GM18951 (cell line): Measurements from ENCODE around the gene GNAT3.

Experiments used
- POLR2A ChIP-seq: IDR thresholded peaks from 4 replicates; pipeline ENCODE4 v1.6.1; 2011; ENCODE audit warnings: mild to moderate bottlenecking; ENCODE audit not compliant: insufficient read length, insufficient read depth; ENCODE audit errors: extremely low read depth
- in situ Hi-C: fragments of 300-500 bp; cut with MboI; formaldehyde crosslinking; loops from one replicate; pipeline ENCODE4 v1.12.0; 2022; ENCODE audit warnings: low sequenced_read_pairs, mixed read lengths, inconsistent platforms; ENCODE audit not compliant: unreplicated experiment

Gene GNAT3

DNA sequence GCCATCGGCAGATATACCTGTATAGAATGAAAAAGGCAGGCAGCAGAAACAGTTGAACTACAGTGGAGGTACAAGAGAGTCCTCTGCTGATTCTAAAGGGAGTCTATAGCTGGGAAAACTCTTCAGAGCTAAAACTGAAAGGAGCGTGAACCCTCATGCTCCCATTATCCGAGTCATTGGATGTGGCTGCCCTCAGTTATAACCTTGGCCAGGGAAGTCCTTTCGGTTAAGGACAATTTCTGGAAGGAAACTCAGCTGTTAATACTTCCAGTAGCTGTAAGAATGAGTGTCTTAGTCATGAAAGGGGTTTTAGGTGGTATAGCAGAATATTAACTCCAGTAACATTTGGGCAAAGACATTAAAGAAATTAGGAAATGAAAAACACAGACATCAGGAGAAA, 14.6 kb upstream of the GNAT3 start:
- TF ChIP-seq POLR2A, result no peak
- in situ Hi-C loops, result no loop called here

DNA sequence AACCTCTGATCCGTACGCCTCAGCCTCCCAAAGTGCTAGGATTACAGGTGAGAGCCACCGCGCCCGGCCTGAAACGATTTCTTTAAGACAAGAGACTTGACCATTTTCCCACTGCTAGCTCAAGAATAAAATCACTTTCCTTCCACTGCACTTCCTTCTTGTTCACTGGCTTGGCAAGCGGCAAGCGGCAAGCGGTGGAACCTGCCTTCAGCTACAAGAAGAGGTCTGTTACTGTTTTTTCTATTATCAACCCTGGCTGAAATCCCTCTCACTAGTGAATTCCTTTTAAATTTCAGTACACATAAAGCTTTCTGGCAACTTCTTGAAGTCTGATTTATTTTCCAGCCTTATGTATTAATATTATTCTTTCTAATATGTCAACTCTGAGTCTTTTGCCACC, 12.8 kb upstream of the GNAT3 start:
- no peak for TF ChIP-seq POLR2A
- in situ Hi-C loops, result no loop called here

DNA sequence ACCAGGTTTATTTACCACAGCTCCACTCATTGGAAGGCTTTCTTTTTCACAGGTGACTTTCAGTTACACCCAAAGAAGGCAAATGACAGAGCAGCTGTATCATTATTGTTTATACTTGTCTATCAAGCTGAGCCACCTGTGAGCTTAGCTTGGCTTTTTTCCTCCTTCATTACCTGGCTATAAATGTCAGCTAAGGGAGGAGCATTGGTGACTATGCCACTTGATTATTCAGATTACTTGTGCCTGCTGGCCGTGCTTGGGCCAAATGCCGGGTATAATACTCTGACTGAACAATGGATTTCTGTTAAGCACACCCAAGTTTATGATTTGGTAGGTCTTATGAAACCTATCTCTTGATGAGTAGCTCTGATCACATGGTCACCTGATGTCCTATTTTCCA, 9.9 kb upstream of the GNAT3 start:
- TF ChIP-seq POLR2A, result no peak
- in situ Hi-C loops, result no loop called here

DNA sequence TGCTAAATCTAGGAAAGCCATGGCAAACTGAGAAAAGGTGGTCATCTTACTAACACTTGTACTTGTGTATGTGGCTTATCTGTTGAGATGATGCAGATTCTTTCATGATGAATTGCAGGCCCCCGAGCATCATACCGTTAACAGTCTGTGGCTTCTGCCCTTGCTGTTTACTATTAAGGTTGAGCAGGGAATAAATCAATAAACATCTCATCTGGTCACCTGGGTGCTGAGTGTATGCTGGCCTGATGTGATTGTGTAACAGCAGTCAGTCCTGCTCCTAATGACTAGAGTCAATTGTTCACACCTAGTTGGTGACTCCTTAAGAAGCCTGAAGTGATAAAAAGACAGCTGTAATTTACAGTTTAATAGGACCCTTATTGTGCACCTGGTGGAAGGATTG, 8.3 kb upstream of the GNAT3 start:
- no peak for TF ChIP-seq POLR2A
- in situ Hi-C loops, result no loop called here

DNA sequence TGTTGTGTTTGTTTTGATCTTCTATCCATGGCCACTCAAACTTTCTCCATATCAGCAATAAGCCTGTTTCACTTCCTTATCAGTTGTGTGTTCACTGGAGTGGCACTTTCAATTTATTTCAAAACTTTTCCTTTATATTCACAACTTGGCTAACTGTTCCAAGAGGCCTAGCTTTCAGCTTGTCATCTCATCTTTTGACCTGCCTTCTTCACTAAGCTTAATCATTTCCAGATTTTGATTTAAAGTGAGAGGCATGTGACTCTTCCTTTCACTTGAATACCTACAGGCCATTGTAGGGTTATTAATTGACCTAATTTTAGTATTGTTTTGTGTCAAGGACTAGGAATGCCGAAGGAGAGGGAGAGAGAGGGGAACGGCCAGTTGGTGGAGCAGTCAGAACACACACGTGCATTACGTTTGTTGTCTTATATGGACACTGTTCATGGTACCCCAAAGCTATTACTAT, 5.5 kb upstream of the GNAT3 start:
- no peak for TF ChIP-seq POLR2A
- in situ Hi-C loops, result no loop called here

DNA sequence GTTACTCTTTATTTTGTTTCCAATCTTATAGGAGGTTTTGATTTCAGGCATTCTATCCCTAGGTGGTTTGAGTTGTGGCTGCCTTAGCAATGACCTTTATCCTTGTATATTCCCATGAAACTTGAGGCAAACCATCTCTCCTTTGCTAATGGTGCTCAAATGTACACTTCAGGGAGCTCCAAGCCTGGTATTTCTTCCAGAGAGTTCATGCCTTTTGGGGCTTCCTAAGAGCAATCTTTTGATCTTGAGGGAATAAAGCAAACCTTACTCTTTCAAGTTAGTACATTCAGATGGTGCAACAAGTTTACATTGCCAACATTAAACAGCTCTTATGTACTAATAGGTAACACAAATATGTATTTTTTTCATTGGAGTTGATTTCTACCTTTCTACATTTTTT, 3.4 kb upstream of the GNAT3 start:
- in situ Hi-C loops, result no loop called here
- TF ChIP-seq POLR2A, result no peak

DNA sequence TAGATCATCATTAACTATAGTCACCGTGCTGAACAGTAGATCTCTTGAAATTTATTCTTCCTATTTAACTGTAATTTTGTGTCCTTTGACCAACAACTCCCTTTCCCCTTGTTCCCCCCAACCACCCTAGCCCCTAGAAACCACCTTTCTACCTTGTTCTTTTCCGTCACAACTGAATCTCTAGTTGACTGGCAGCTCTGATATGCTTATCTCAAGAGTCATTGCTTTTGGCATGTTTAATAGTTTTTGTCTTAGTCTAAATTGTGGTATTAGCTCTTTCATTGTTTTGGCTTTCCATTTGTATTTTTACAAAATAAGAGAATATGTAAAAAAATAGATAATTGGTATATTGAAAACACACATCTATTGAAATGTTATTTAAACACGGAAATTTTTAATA, 1.8 kb downstream of the GNAT3 start:
- no peak for TF ChIP-seq POLR2A
- in situ Hi-C loops, result no loop called here

DNA sequence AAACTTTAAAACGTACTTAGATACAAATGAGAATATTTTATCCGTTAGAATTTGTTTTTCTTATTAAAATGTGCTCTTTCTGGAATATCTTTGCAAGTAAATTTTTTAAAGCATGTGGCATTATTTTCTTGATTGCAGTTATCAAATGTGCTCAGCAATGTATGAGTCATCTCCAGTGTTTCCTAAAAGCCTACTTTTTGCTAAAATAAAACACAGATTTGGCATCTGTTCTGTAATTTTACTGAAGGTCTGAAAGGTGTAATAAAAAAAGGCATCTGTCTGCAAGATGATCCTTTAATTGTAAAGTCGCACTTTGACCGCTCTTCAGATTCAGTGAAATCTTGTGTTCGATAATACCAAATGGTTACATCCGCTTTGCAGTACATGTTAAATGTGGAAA, 3.4 kb downstream of the GNAT3 start:
- no peak for TF ChIP-seq POLR2A
- in situ Hi-C loops, result no loop called here

DNA sequence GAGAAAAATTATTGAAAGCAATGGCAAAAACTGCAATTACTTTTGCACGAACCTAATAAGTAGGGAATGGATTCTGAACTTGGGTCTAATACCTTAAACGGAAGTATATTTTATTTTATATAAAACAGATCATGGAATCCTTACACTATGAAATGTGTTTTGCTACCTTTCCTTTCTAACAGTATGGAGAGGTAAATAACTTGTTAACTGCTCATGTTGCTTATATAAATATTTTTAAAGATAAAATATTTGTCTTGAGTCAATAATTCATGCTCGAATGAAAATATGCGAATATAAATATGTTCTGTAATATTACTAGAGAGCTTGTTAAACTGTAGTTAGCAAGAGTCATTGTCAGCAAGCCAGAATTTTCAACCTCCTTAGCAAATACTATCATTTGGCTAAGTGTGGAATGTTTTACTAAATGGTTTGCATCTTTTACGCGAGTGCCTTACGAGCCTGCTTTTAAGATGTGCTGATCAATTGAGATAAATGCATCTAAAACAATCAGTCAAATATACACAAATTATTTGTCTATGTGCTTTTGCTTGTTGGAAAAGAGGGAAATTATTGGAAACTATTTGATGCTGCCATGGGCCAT, 5.9 kb downstream of the GNAT3 start:
- TF ChIP-seq POLR2A, result no peak
- in situ Hi-C loops, result no loop called here

DNA sequence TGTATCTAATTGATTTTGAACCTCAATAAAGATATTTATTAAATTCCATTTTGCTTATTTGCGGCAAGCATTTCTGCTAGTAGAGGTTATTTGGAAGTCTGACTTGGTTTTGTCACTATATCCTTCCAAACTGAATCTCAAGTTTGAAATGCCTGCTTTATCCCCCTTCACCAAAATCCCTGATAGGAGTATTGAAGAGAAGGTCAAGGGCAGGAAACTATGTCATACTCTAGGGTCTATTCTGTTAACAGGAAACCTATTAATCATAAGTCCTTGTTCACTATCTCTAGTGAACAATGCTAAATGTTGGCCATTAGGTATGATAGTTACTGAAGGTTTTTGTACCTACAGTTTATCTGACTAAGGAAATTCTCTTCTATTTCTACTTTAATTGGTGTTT, 11.5 kb downstream of the GNAT3 start:
- no peak for TF ChIP-seq POLR2A
- in situ Hi-C loops, result no loop called here

DNA sequence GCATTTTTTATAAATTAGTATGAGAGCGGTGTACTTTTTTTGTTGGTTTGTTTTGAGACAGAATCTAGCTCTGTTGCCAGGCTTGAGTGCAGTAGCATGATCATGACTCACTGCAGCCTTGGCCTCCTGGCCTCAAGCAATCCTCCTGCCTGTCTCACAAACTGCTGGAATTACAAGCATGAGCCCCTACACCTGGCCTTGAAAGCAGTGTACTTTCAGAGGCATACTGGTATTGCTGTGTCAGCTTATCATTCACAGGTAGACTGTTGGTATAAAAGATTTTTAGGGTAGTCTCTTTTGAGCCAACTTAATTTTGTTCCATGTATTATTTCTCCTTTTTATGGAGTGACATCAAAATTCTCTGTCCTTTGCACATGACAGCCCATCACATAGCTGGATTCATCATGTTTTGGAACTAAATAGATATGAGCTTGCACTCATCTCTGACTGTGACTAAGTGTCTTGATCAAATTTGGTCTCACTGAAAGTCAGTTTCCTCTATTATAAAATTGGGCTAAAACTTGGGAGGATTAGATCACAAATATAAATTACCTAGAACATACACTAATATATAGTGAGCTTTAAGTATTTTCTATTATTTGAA, 12.4 kb downstream of the GNAT3 start:
- in situ Hi-C loops, result no loop called here
- TF ChIP-seq POLR2A, result no peak

DNA sequence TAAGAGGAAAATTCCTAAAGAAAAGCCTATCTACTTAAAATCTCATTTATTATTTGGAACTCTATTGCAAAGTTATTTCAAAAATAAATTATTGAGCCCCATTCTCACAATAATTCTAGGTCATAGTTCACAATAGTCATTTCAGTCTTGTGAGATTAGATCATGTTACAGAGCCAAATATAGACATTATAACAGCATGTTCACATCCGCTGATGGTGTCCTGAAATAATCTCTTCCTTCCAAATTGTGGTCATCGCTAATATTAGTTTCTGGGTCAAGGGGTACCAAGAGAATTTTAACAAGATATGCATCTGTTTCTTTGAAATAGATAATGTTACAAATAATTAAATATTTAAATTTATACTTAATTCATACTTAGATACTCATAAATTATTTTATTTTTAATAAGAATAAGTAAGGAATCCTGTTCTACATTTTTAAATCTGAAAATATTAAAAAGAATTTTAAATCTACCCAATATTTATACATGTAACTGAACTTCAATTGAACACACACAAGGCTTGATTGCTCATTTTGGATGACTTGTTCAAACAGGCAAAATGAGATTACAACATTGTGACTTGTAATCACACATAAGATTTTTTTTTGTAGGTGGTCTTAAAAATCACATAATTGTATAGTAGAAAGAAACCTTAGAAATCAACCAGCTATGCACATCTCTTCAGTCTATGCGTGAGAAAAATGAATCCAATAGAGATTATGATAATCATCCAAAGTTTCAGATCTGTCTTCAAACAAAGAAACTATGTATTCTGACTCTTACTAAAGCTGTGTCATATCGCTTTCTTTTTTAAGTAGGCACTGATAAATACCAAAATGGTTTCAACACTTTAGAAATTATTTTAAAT, 13.1 kb downstream of the GNAT3 start:
- TF ChIP-seq POLR2A, result no peak
- in situ Hi-C loops, result no loop called here

DNA sequence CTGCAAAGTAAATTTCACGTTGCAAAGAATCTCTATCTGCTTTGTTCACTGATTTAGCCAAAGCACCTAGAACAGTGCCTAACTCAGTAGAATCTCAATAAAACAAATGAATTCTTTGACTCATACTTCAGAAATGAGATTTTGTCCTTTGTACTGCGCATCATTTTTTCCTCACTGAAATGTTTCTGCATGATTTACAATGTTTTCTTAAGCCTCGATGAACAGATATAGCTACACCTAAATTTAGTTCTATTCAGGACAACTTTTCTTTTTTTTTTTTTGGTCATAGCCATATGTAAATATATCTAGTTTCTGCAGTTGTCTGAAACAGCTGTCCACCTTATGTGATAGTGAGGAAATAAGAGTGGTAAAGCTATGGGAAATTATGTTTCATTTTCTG, 15.3 kb downstream of the GNAT3 start:
- in situ Hi-C loops, result no loop called here
- TF ChIP-seq POLR2A, result no peak
